A549 treated with CpdA at 1 μM for 4 hours (cell line): ENCODE results near the gene MAP4K5. TPM values are rescaled to one million over a fixed set of nuclear protein-coding genes. Genes with fewer than 3 reads are reported as not detected.

Experiments used
- total RNA-seq: library from RNA; stranded (reverse); fragments of 200-300 nt; extraction: Qiagen RNA extraction; gene quantifications from 5 replicates; pipeline ENCODE4 v1.2.3, GENCODE V29; 2022; ENCODE audit warnings: low read depth

The MAP4K5 gene
- 34.3 to 44.1 TPM (median 41.3 TPM) in 5 replicates for total RNA-seq

GRCh38 chr14:50532502-50533240 lies at the start of gene MAP4K5:
TSS of gene MAP4K5 (minus strand) at chr14:50532569. CDS start at chr14:50532049, 520 bp downstream.

GRCh38 chr14:50559990-50560930 lies 27.9 kb upstream of the MAP4K5 start, which contains the start of gene ATL1:
TSS of gene ATL1 (plus strand) at chr14:50560145. CDS start at chr14:50560266, 121 bp downstream.

DNA sequence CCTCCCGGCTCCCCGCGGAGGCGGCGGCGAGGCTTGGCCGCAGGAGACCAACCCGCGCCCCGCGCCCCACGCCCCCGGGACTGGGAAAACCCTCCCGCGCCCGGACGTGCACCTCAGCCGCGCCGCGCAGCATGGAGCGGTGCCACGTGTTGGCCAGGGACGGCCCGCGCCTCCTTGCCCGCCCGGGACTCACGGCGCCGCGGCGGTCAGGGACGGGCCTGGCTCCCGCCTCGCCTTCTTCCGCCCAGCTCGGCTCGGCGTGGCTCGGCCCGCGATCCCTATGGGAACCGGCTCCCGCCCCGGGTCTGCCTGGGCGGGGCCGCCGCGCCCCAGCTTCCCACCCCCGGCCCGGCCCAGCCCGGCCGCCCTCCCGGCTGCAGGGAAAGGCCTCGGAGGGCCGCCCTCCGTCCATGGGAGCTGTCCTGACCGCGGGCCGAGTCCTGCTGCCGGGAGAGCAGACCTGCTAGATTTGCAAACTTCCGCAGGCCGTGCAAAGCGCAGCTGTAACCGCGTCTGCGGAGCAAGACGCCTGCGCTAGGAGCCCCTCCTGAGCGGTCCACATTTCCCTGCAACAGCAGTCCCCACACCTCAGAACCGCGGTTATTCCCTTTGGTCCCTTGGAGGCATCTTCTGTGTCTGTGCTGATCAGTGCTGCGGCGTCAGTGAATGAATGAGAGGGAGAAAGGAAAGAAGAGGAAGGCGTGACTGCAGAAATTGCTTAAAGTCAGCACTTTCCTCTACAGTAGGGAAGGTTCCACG lies 135.6 kb downstream of the MAP4K5 start, which contains the start of gene CDKL1:
Gene CDKL1, minus strand, starts transcription at position 251 of the 759 bp plus-strand sequence. CDS start 1,013 bp downstream, outside the sequence.

Other genes starting within 250 kb of the MAP4K5 start
- gene L2HGDH, start 220.3 kb downstream of the MAP4K5 start, total RNA-seq, result 9.7 to 11.8 TPM (median 10.2 TPM) in 5 replicates
- 12.2 to 15.3 TPM (median 12.4 TPM) in 5 replicates for gene DMAC2L, start 220.2 kb downstream of the MAP4K5 start, total RNA-seq
- gene CDKL1, start 135.7 kb downstream of the MAP4K5 start, total RNA-seq, result 2.2 to 23.2 TPM (median 7.2 TPM) in 5 replicates
- 3.9 to 6.3 TPM (median 4.7 TPM) in 5 replicates for gene ATL1, start 27.6 kb upstream of the MAP4K5 start, total RNA-seq
- gene SAV1, start 135.7 kb upstream of the MAP4K5 start, total RNA-seq, result 19.1 to 25.1 TPM (median 23.3 TPM) in 5 replicates